Measurements from ENCODE around the gene PPY.
"Not testable (repeated sequence)": the region's sequence is repeated elsewhere in the genome, so short reads cannot be mapped to it uniquely, and the experiment has no call there.

The PPY gene

GRCh38 chr17:43901861-43902589 is 40.3 kb downstream of the PPY start:
- no peak for DNase-seq

- no peak for DNase-seq
Observed at GRCh38 chr17:43900858-43901754, 41.2 kb downstream of the PPY start.

DNA sequence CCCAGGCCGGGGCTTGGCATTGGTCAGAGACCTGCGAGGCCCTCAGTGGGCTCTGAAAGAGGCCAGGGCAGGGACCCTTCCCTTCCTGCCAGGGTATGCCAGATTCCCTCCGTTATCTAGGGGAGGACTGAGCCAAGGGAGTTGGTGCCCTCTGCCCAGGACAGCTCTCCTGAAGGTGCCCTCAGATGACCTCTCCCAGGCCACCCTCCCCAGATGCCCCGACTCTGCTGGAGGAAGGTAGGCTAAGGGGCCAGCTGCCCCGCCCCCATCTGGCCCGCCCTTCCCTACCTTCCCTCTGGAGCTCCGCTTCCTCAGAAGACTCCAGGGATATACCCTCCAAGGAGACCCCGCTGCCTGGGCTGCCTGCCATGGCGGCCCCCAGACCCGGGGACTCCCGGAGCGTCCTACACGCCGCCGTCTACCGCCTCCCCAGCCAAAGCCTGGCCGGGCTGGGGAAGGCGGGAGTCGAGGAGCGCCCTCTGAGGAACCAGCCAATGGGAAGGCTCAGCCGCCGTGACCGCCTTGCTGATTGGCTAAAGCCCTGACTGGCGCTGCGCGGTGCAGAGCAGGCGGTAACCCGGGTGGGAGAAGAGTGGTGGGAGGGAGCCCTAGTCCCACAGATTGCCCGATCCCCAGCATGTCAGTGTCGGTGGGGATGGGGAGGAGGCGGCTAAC is 42.0 kb downstream of the PPY start:
- DNase-seq, result peak; percentile 76

DNA sequence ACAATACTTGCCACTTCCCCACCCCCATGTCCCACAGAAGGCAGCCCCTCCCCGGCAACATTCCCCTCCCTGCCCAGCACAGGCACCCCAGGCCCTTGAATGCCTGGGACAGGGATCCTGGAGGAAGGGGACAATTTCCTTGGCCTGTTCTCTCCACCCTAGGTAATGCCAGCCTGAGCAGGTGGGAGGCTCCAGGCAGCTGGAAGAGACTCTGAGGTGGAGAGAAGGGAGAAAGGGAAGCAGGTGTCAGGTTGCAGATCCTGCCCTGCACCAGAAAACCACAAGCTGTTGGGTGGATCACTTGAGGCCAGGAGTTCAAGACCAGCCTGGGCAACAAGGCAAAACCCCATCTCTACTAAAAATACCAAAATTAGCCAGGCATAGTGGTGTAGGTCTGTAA is 43.8 kb downstream of the PPY start:
- no peak for DNase-seq

DNA sequence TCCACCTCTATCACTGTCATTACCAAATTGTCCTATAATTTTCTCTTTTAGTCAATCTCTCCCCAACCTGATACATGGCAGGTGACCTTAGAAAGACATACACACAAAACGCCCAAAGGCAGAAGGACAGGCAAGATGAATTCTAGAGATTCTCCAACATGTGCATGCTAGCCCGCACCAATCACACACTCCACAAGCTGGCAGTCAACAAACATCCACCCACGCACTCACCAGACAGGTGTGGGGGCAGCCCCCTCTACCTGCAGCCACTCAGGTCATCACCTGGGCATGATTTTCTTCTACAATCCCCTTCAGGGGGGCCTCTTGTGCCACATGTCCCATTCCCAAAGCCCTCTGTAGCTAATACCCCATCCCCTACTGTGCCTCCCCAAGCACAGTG is 44.4 kb downstream of the PPY start:
- DNase-seq, result no peak

DNA sequence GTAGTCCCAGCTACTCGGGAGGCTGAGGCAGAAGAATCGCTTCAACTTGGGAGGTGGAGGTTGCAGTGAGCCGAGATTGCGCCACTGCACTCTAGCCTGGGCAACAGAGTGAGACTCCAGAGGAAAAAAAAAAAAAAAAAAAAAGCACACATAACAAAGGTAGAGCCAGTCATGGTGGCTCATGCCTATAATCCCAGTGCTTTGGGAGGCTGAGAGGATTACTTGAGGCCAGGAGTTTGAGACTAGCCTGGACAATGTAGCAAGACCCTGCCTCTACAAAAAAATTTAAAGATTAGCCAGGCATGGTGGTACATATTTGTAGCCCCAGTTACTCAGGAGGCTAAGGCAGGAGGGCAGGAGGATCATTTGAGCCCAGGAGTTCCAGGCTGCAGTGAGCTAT is 47.8 kb downstream of the PPY start:
- not testable (repeated sequence) for DNase-seq

GRCh38 chr17:43892647-43892952 is 49.7 kb downstream of the PPY start:
- no peak for DNase-seq

GRCh38 chr17:43891851-43892646 is 50.2 kb downstream of the PPY start:
- DNase-seq, result no peak
